Stimulated activated CD4-positive, alpha-beta T cell treated with anti-CD3 and anti-CD28 coated beads, Interleukin-15, amount 100 ng/mL, for 48 hours (primary cell): ENCODE measurements around the gene IRAK1.
"Not testable (repeated sequence)": the region's sequence is repeated elsewhere in the genome, so short reads cannot be mapped to it uniquely, and the experiment has no call there.

Experiments
- DNase-seq, 2 donors: peaks; one replicate each; pipeline ENCODE4 v3.0.0-alpha.2; 2020; ENCODE audit warnings: low read depth in 2 of 2

The IRAK1 gene

DNA sequence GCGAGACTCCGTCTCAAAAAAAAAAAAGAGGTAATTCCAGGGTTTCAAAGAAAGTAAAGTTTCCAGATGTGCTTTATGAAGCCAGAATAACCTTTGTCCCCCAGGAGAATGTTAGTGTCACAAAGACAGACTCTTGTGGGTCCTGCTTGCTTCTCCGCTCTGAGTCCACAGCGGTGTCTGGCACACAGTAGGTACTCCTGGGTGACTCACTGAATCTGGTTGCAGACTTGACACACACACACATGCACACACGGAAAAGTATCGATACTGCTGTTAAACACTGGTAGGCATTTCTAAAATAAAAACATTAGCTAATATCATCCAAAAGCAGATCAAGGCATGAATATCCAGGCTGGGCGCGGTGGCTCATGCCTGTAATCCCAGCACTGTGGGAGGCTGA is 24.2 kb downstream of the IRAK1 start:
- DNase-seq: no peak

- not testable (repeated sequence) for DNase-seq
Measured at GRCh38 chrX:153994398-153994797, 25.3 kb downstream of the IRAK1 start.

GRCh38 chrX:153993978-153994377 is 25.7 kb downstream of the IRAK1 start:
- DNase-seq: no peak

- no peak for DNase-seq
Measured at GRCh38 chrX:153993079-153993478, 26.6 kb downstream of the IRAK1 start.

DNA sequence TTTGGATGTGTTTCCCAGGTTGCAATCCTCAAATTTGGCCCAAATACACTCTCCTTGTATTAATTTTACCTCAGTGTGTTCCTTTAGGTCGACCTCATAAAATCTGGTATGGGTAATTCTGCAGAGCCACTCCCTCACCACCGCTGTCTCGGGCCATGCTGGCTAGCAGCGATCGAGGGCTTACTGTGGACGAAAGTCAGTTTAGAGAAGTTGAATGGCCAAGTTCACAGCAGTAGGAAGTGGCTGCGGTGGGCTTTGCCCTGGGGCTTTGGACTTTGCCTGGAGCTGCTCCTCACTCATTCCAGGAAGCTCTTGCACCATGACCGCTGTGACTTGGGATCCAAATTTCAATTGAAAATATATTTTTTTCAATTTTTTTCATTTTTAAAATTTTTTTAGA is 27.5 kb downstream of the IRAK1 start:
- DNase-seq: no peak

DNA sequence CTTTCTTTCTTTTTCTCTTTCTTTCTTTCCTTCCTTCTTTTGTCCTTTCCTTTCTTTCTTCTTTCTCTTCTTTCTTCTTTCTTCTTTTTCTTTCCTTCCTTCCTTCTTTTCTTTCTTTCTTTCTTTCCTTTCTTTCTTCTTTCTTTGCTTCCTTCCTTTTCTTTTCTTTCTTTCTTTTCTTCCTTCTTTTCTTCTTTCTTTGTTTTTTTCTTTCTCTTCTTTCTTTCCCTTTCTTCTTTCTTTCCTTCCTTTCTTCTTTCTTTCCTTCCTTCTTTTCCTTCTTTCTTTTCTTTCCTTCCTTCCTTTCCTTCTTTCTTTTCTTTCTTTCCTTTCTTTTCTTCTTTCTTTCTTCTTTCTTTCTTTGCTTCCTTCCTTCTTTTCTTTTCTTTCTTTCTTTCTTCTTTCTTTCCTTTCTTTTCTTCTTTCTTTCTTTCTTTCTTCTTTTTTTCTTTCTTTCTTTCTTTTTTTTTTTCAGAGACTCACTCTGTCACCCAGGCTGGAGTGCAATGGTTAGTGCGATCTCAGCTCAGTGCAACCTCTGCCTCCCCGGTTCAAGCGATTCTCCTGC is 28.6 kb downstream of the IRAK1 start:
- DNase-seq: no peak

GRCh38 chrX:153989973-153990655 is 29.6 kb downstream of the IRAK1 start:
- DNase-seq: no peak

DNA sequence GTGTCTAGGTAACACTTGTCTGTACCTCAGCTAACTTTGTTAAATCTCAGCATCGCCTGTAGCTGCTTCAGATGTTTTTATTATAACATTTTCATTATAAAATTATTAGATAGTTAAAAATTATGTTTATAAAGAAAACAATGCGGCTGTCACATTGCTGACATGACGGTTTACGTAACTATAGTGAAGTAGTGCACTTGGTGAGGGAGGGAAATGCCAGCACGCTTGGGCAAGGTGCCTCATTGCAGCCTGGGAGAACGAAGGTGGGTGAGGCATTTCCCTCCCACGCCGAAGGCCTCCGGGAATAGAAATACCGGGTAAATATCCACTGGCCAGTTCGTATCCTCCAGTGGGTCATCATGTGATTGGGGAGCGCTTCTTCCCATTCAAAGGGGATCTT is 31.2 kb downstream of the IRAK1 start:
- DNase-seq: no peak

- DNase-seq: no peak
Measured at GRCh38 chrX:153984351-153985178, 35.1 kb downstream of the IRAK1 start.

GRCh38 chrX:153983321-153983801 is 36.3 kb downstream of the IRAK1 start:
- DNase-seq: no peak

DNA sequence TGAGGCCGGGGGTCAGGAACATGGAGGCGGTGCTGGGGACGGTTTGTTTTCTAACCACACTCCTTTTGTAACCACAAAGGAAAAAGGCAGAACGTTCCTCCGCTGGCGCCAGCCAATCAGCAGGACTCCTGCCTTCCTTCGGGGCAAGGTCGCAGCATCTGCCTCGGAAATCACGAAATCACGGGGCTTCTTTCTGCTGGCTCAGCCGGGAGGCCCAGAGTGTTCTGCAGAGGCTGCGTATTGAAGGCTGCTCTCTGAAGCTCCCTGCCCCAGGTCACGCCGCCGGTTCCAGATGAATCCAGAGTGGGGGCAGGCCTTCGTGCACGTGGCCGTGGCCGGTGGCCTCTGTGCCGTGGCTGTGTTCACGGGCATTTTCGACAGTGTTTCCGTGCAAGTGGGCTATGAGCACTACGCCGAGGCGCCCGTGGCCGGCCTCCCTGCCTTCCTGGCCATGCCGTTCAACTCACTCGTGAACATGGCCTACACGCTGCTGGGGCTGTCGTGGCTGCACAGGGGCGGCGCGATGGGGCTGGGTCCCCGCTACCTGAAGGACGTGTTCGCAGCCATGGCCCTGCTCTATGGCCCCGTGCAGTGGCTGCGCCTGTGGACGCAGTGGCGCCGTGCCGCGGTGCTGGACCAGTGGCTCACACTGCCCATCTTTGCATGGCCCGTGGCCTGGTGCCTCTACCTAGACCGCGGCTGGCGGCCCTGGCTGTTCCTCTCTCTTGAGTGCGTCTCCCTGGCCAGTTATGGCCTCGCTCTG is 37.8 kb downstream of the IRAK1 start:
- DNase-seq: peak in 1 of 2 donors; percentile 64

GRCh38 chrX:153981231-153981630 is 38.5 kb downstream of the IRAK1 start:
- no peak for DNase-seq

GRCh38 chrX:153980394-153980793 is 39.3 kb downstream of the IRAK1 start:
- not testable (repeated sequence) for DNase-seq

DNA sequence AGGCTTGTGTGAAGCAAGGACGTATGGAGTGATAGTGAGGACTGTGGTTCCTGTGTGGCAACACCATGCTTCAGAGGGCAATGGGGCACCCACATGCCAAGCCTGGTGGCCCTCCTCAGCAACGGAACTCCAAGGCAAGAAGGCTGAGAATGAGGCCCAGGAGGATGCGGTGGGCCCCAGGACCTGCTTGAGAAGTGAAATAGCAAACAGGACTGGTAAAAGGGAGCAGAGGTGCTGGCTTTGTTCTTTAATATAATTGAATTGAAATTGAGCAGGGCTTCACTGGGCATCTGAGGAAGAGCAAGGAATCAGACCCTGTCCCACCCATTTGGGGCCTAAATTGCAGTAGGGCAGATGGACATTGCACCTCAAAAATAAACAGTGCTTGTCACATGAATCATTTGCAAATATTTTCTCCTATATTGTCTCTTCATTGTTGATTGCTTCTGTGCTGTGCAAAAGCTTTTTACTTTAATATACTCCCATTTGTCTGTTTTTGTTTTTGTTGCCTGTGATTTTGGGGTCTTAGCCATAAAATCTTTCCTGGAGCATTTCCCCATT is 44.9 kb downstream of the IRAK1 start:
- DNase-seq: no peak

DNA sequence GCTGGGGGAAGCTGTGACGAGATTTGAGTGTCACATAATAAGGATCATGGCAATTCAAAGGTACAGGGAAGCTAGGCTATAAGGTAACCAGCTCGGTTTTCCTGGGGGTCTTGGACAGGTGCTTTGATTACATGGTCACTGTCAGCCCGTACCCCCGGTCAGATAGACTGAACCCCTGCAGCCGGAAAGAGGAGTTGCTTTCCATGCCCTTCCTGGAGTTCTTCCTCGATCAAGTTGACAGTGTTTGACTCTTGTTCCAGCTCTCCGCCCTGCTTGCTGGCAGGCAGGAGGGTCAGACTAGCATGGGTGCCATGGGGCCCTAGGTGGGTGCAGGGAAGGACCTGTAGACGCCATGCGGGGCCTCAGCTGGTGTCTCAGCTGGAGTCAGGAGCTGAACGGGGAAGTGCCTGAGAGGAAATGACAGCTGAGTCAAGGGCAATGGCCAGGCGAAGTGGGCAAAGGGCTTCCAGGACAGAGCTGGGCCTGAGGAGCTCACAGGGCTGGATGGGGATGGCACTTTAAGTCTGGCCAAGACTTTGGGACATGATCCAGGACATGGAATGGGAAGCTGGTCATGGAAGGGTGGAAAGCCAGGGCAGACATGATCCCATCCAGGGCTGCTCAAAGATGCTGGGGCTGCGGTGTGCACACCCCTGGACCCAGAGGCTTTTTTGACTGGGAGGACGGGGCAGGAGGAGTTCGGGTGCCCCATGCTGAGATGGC is 45.5 kb downstream of the IRAK1 start:
- no peak for DNase-seq

DNA sequence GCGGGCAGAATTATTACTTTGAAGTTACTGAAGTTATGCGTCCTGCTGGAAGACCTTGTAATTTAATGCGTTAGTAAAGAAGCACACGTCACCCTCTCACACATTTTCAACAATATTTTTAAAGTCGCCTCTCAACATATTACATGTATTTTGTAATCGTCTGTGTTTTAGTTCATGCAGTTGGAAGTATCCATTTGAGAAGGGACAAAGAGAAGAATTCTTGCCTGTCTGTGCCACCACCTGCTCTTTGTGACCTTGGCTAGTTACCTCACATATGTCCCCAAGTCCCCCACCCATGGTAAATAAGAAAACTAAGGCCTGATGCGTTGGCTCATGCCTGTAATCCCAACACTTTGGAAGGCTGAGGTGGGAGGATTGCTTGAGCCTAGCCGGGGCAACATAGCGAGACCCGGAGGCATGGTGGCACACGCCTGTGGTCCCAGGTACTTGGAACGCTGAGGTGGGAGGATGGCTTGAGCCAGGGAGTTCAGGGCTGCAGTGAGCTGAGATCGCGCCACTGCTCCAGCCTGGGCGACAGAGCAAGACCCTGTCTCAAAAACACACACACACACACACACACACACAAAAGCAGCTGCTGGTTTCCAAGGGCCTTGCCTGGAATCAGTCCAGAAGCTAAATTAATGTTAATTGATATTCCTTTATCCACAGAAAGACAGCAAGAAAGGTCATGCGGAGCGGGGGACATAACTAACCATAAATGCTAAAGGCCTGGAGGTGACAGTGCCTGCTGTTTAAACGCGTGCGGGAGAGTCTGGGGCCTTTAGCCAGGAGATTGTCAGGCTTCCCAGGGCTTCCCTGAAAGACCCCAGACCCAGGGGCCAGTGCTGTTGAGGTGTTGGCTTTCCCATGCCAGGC is 46.3 kb downstream of the IRAK1 start:
- DNase-seq: no peak

- peak; percentile 78 to 86 for DNase-seq
Measured at GRCh38 chrX:153972368-153973126, 47.2 kb downstream of the IRAK1 start, which contains the start of gene TMEM187. Gene TMEM187, plus strand, starts transcription at chrX:153972754. Its CDS starts 9,309 bp downstream, at chrX:153982063.

- peak; percentile 84 to 93 for DNase-seq
Measured at GRCh38 chrX:153971450-153972367, 48.0 kb downstream of the IRAK1 start, which contains the start of gene HCFC1. Gene HCFC1, minus strand, starts transcription at chrX:153971818. Its CDS starts 978 bp downstream, at chrX:153970840.
